B cell (primary cell): Measurements from ENCODE around the gene ZCCHC24. TPM values are rescaled to one million over a fixed set of nuclear protein-coding genes. Genes with fewer than 3 reads are reported as not detected.
"Not testable (repeated sequence)": the region's sequence is repeated elsewhere in the genome, so short reads cannot be mapped to it uniquely, and the experiment has no call there.

ENCODE experiments used
- ATAC-seq: fragments of 200-7000 bp; cut with Tn5 transposase; one replicate; pipeline ENCODE4 v1.10.0; 2021; ENCODE audit warnings: low read depth, mild to moderate bottlenecking, moderate number of reproducible peaks, moderate library complexity
- CTCF ChIA-PET: fragments of 350-600 bp; sonication (Branson Sonifier 250); formaldehyde crosslinking; loops from one replicate; lab custom pipeline; 2021; ENCODE audit warnings: antibody characterized with exemption, inconsistent platforms; lab: Charles Lee
- POLR2A ChIA-PET: fragments of 350-600 bp; sonication (Branson Sonifier 250); formaldehyde crosslinking; loops from one replicate; lab custom pipeline; 2021; ENCODE audit warnings: antibody characterized with exemption; lab: Charles Lee
- DNase-seq: peaks from one replicate; pipeline ENCODE4 v3.0.0; 2013
- H2AFZ ChIP-seq: 2 replicates; pipeline ENCODE4 v1.6.1; 2012; ENCODE audit warnings: mild to moderate bottlenecking, low read depth, low read length; ENCODE audit not compliant: insufficient read depth, poor library complexity, severe bottlenecking
- H3K27ac ChIP-seq, 2 donors: 1 replicate in 1 of 2; 2 replicates in 1 of 2; pipeline ENCODE4 v1.5.1; 2012 to 2013; ENCODE audit warnings: low read length in 2 of 2, mild to moderate bottlenecking in 2 of 2, moderate library complexity in 1 of 2
- H3K27me3 ChIP-seq, 4 experiments: fragments of 200-600 bp in 1 of 4; sonication (generic) in 1 of 4; replicated peaks in 1 of 4; 1 replicate in 2 of 4; 2 replicates in 2 of 4; pipeline versions ENCODE4 v1.6.1 to v1.7.0; 2013 to 2016; ENCODE audit warnings: low read length in 3 of 4, mild to moderate bottlenecking in 2 of 4, mixed read lengths in 1 of 4, moderate library complexity in 1 of 4; ENCODE audit not compliant: insufficient read depth in 4 of 4, control insufficient read depth in 3 of 4; ENCODE audit errors: control extremely low read depth in 1 of 4
- H3K36me3 ChIP-seq, 2 experiments: replicated peaks in 1 of 2; 1 replicate in 1 of 2; 2 replicates in 1 of 2; pipeline versions ENCODE4 v1.6.1 to v1.7.1; 2013; ENCODE audit warnings: low read length in 1 of 2; ENCODE audit not compliant: insufficient read depth in 2 of 2, control insufficient read depth in 1 of 2; ENCODE audit errors: control extremely low read depth in 1 of 2, extremely low read depth in 1 of 2
- H3K4me1 ChIP-seq, 2 donors: fragments of 200-600 bp in 1 of 2; sonication (generic) in 1 of 2; 1 replicate in 1 of 2; 2 replicates in 1 of 2; pipeline versions ENCODE4 v1.5.1 to v1.6.1; 2013 to 2017; ENCODE audit warnings: low read length in 2 of 2; ENCODE audit not compliant: control insufficient read depth in 2 of 2, insufficient read depth in 2 of 2
- H3K4me2 ChIP-seq: replicated peaks from 2 replicates; pipeline ENCODE3; 2012; ENCODE audit warnings: mild to moderate bottlenecking, low read depth, low read length; ENCODE audit not compliant: poor library complexity, severe bottlenecking
- H3K4me3 ChIP-seq, 5 experiments: fragments of 200-600 bp in 1 of 5; sonication (generic) in 1 of 5; 1 replicate in 3 of 5; 2 replicates in 2 of 5; pipeline versions ENCODE4 v1.5.1 to v1.7.0; 2011 to 2016; ENCODE audit warnings: low read length in 4 of 5, mild to moderate bottlenecking in 4 of 5, low read depth in 2 of 5, control low read depth in 1 of 5, moderate library complexity in 1 of 5; ENCODE audit not compliant: insufficient read depth in 1 of 5; ENCODE audit errors: control extremely low read depth in 1 of 5, extremely low read depth in 1 of 5
- H3K79me2 ChIP-seq: fragments of 200-600 bp; sonication (generic); one replicate; pipeline ENCODE4 v1.6.0; 2016; ENCODE audit warnings: low read length; ENCODE audit not compliant: control insufficient read depth, insufficient read depth
- H3K9ac ChIP-seq: fragments of 200-600 bp; sonication (generic); 2 replicates; pipeline ENCODE4 v1.6.1; 2017; ENCODE audit warnings: mild to moderate bottlenecking, low read length, moderate library complexity
- H3K9me3 ChIP-seq, 3 donors: one replicate each; pipeline versions ENCODE4 v1.6.1 to v1.7.1; 2013; ENCODE audit warnings: low read length in 2 of 3; ENCODE audit not compliant: control insufficient read depth in 2 of 3, insufficient read depth in 1 of 3; ENCODE audit errors: control extremely low read depth in 1 of 3
- H4K20me1 ChIP-seq: 2 replicates; pipeline ENCODE4 v1.6.0; 2012; ENCODE audit warnings: mild to moderate bottlenecking, low read length; ENCODE audit not compliant: insufficient read depth, control insufficient read depth, poor library complexity, severe bottlenecking
- H3K27ac Mint-ChIP-seq: one replicate; pipeline ENCODE4 v1.8.0; 2021; ENCODE audit warnings: mixed read lengths
- H3K27me3 Mint-ChIP-seq: one replicate; pipeline ENCODE4 v1.8.0; 2021; ENCODE audit warnings: mixed read lengths
- H3K4me1 Mint-ChIP-seq: one replicate; pipeline ENCODE4 v1.8.0; 2021; ENCODE audit warnings: mixed read lengths
- H3K4me3 Mint-ChIP-seq: one replicate; pipeline ENCODE4 v1.8.0; 2021; ENCODE audit warnings: mixed read lengths
- H3K9me3 Mint-ChIP-seq: one replicate; pipeline ENCODE4 v1.8.0; 2022; ENCODE audit warnings: mixed read lengths; ENCODE audit not compliant: insufficient read depth
- CTCF ChIP-seq: fragments of 200-600 bp; IDR thresholded peaks from one replicate; pipeline ENCODE4 v1.8.0; 2022; ENCODE audit warnings: antibody characterized with exemption, mild to moderate bottlenecking
- EZH2 ChIP-seq: IDR thresholded peaks from 2 replicates; pipeline ENCODE4 v1.6.1; 2012; ENCODE audit warnings: borderline replicate concordance, low read depth, mild to moderate bottlenecking, moderate library complexity, low read length; ENCODE audit not compliant: insufficient read depth, poor library complexity, severe bottlenecking
- WGBS: methylation state at CpG from one replicate; pipeline ENCODE4 v1.1.5; 2013; ENCODE audit warnings: missing lambda C conversion rate; ENCODE audit not compliant: insufficient coverage; 5-methylcytosine and 5-hydroxymethylcytosine counted together
- intact Hi-C: fragments of 100-400 bp; cut with micrococcal nuclease; formaldehyde crosslinking; loops from one replicate; pipeline ENCODE4 v1.10.0; 2022
- polyA plus RNA-seq: library from polyadenylated mRNA; depleted of rRNA; stranded (reverse); fragments of >200 nt; gene quantifications from 2 replicates; pipeline ENCODE4 v1.2.3, GENCODE V29; 2012
- total RNA-seq, 2 donors: library from RNA; stranded (reverse); fragments of 120-200 nt in 1 of 2; gene quantifications; 1 replicate in 1 of 2; 2 replicates in 1 of 2; pipeline versions ENCODE4 v1.2.3 to v1.2.4, GENCODE V29; 2013 to 2022

ZCCHC24 gene
- total and polyA plus RNA-seq, 2 donors (not counting 1 experiment from before 2014, with no cell fraction given) = 0.34 to 2.3 TPM

- H3K4me1 ChIP-seq = peaks cover 8 to 13% of the 10 kb centered on the region in 2 donors
- WGBS = 100% methylated on average over 1 of the region's 2 CpGs
- ChIA-PET CTCF (interaction anchor here (0.6 to 1.9 kb wide), 3 partner anchors 12 to 90 kb away, joined by 3 to 4 read pairs (median 4); no protein-coding TSS in a partner anchor), POLR2A (no interaction called here)
- intact Hi-C loops = loop anchor here (5.0 kb wide), 1 partner anchor 92 kb away; no protein-coding TSS in a partner anchor
- H3K36me3 ChIP-seq = no peaks in the 10 kb centered on the region
- Mint-ChIP-seq H3K27me3 (no peaks in the 10 kb centered on the region), H3K4me1 (peaks cover 20% of the 10 kb centered on the region), H3K4me3 (no peak overlapping the region), H3K27ac (peak overlapping the region; percentile 1), H3K9me3 (no peaks in the 10 kb centered on the region)
- peaks cover 0 to 2% (median 0%) of the 10 kb centered on the region in 3 donors for H3K9me3 ChIP-seq
- no peak overlapping the region for H3K4me3 ChIP-seq
- no peak overlapping the region for H2AFZ ChIP-seq
- H3K27me3 ChIP-seq = no peaks in the 10 kb centered on the region
- no peak overlapping the region for H3K27ac ChIP-seq
- H3K9ac ChIP-seq = no peak overlapping the region
- TF ChIP-seq CTCF (no peak), EZH2 (no peak)
- H3K79me2 ChIP-seq = no peaks in the 10 kb centered on the region
- H4K20me1 ChIP-seq = no peaks in the 10 kb centered on the region
- ATAC-seq (no peak), DNase-seq (no peak)
- H3K4me2 ChIP-seq = no peak overlapping the region
Measured at GRCh38 chr10:79334573-79334972, 110.9 kb downstream of the ZCCHC24 start.

GRCh38 chr10:79333513-79333912 lies 111.9 kb downstream of the ZCCHC24 start:
- H3K4me1 Mint-ChIP-seq = peaks cover 20% of the 10 kb centered on the region
- intact Hi-C loops = loop anchor here (5.0 kb wide), 1 partner anchor 91 kb away; no protein-coding TSS in a partner anchor
- H3K79me2 ChIP-seq = no peaks in the 10 kb centered on the region
- H3K27me3 Mint-ChIP-seq = no peaks in the 10 kb centered on the region
- no peak overlapping the region for H3K9ac ChIP-seq
- no peak overlapping the region for H3K27ac ChIP-seq
- no peak overlapping the region for H2AFZ ChIP-seq
- DNase-seq = no peak
- no peaks in the 10 kb centered on the region for H3K36me3 ChIP-seq
- CTCF ChIA-PET = interaction anchor here (1.9 kb wide), 1 partner anchor 89 kb away, joined by 4 read pairs; no protein-coding TSS in a partner anchor
- H3K4me3 Mint-ChIP-seq = no peak overlapping the region
- POLR2A ChIA-PET = interaction anchor here (1.0 kb wide), 1 partner anchor 12 kb away, joined by 4 read pairs; no protein-coding TSS in a partner anchor
- ATAC-seq = no peak
- WGBS = no CpG with 5 or more reads among the region's 2 CpGs
- H3K9me3 ChIP-seq = peaks cover 0 to 4% (median 2%) of the 10 kb centered on the region in 3 donors
- H4K20me1 ChIP-seq = no peaks in the 10 kb centered on the region
- no peak overlapping the region for H3K4me2 ChIP-seq
- H3K27ac Mint-ChIP-seq = peak overlapping the region; percentile 47
- peaks cover 8 to 13% of the 10 kb centered on the region in 2 donors for H3K4me1 ChIP-seq
- no peaks in the 10 kb centered on the region for H3K27me3 ChIP-seq
- TF ChIP-seq EZH2 (no peak), CTCF (no peak)
- H3K9me3 Mint-ChIP-seq = no peaks in the 10 kb centered on the region
- H3K4me3 ChIP-seq = no peak overlapping the region

- H3K27me3 Mint-ChIP-seq, H3K27ac ChIP-seq, H3K27me3 ChIP-seq, H3K27ac Mint-ChIP-seq, H2AFZ ChIP-seq, DNase-seq, H3K79me2 ChIP-seq, H3K9me3 ChIP-seq, H3K9me3 Mint-ChIP-seq, H4K20me1 ChIP-seq, H3K4me2 ChIP-seq, H3K4me3 Mint-ChIP-seq, H3K4me3 ChIP-seq, H3K36me3 ChIP-seq, H3K9ac ChIP-seq, CTCF ChIA-PET, ATAC-seq: not testable (repeated sequence)
- peaks cover 8 to 13% of the 10 kb centered on the region in 2 donors for H3K4me1 ChIP-seq
- WGBS = 100% methylated on average over 1 of the region's 10 CpGs
- intact Hi-C loops = loop anchor here (1.0 to 5.0 kb wide), 3 partner anchors 15 to 90 kb away; no protein-coding TSS in a partner anchor
- POLR2A ChIA-PET = interaction anchor here (0.6 to 1.0 kb wide), 2 partner anchors 12 to 26 kb away, joined by 3 to 4 read pairs; no protein-coding TSS in a partner anchor
- peaks cover 20% of the 10 kb centered on the region for H3K4me1 Mint-ChIP-seq
Measured at GRCh38 chr10:79332610-79333315, 112.7 kb downstream of the ZCCHC24 start.
